Mammary epithelial cell (primary cell): ENCODE results near the gene EFNA5.

Source experiments
- EZH2 ChIP-seq: IDR thresholded peaks from 2 replicates; pipeline ENCODE4 v1.6.1; 2012; ENCODE audit warnings: low read length, inconsistent platforms, borderline replicate concordance
- TF ChIP-seq, protein P1 (sequence below), 2 donors: IDR thresholded peaks in 1 of 2; conservative IDR thresholded peaks in 1 of 2; 2 replicates each; pipeline ENCODE4 v1.5.1; 2011 to 2012; ENCODE audit warnings: inconsistent platforms in 2 of 2, low read length in 2 of 2, mild to moderate bottlenecking in 2 of 2, control low read depth in 1 of 2, low read depth in 1 of 2; ENCODE audit not compliant: insufficient read depth in 1 of 2; ENCODE audit errors: extremely low read depth in 1 of 2

DNA sequence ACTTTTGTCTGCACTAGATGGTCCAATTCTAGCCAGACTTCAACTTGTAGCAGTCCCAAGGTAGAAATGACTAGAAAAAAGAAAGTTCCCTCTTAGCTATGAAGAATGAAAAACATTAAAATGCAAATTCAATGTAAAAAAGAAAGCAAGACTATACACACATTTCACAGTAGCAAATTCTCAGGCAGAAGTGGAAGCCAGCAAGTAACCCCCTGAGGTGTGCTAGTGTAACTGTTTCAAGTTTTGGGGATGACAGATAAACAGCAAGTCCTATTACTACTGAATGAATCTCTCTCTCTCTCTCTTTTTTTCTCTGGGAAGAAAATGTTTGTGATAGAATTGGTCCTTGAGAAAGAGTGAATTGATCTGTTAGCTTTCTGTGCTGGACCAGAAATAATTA lies 185.6 kb downstream of the EFNA5 start:
- no peak for TF ChIP-seq EZH2
- TF ChIP-seq, protein P1, sequence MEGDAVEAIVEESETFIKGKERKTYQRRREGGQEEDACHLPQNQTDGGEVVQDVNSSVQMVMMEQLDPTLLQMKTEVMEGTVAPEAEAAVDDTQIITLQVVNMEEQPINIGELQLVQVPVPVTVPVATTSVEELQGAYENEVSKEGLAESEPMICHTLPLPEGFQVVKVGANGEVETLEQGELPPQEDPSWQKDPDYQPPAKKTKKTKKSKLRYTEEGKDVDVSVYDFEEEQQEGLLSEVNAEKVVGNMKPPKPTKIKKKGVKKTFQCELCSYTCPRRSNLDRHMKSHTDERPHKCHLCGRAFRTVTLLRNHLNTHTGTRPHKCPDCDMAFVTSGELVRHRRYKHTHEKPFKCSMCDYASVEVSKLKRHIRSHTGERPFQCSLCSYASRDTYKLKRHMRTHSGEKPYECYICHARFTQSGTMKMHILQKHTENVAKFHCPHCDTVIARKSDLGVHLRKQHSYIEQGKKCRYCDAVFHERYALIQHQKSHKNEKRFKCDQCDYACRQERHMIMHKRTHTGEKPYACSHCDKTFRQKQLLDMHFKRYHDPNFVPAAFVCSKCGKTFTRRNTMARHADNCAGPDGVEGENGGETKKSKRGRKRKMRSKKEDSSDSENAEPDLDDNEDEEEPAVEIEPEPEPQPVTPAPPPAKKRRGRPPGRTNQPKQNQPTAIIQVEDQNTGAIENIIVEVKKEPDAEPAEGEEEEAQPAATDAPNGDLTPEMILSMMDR (conservative IDR thresholded peaks at IDR 0.05 in 1 of 2, IDR thresholded peaks at IDR 0.05 in 1 of 2; ENCODE audit: extremely low read depth in 1 of 2, insufficient read depth in 1 of 2, low read depth in 1 of 2, low read length in 2 of 2), result no peak
